GM18526 (cell line): ENCODE measurements around the gene P3R3URF.

Experiments used
- POLR2A ChIP-seq: IDR thresholded peaks from 3 replicates; pipeline ENCODE4 v1.6.1; 2011; ENCODE audit not compliant: insufficient read length; ENCODE audit errors: extremely low read depth

The P3R3URF gene

DNA sequence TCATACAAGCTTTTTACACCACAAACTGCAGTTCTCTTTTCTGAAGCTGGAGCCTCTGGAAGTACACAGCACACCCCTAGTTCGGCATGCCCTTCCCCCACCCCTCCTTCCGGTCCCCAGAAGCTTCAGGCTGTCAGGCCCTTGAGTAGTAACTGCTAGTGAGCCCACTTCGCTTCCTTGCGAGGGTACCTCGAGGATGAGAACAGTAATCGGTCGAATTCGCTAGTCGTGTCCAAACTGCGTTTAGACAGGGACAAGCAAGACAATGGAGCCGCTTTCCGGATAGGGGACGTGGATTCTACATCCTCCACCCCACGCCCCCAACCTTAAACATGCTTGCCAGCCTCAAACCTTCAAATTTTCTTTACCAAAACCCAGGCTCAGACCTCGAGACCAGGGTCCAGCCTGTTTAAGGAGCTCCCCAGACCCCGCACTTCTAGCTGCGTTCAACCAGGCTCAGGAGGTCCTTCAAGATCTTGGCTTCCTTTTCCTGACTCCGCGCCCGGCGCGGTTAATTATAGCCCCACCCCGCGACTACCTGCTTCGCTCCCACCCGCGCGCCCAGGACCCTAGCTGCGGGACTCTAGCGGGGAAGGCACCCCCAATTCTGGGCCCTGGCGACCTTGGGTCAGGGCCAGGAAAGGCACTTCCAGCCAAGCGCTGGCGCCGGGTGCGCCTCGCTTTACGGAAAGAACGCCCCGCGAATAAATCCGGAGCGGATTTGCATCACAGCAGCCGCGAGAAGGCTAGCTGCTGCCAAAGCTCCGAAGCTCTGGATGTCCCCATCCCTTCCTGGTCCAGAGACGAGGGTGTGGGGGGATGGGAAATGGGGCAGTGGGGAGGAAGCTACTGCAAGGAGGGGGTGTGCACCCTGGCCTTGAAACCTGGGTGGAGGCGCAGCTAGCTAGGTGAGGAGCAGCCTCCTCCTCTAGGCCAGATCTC is 9.5 kb downstream of the P3R3URF start:
- peak; percentile 33 for TF ChIP-seq POLR2A

GRCh38 chr1:46160212-46160611 is 16.1 kb downstream of the P3R3URF start:
- TF ChIP-seq POLR2A, result no peak

GRCh38 chr1:46159516-46159915 is 16.8 kb downstream of the P3R3URF start:
- TF ChIP-seq POLR2A, result no peak

DNA sequence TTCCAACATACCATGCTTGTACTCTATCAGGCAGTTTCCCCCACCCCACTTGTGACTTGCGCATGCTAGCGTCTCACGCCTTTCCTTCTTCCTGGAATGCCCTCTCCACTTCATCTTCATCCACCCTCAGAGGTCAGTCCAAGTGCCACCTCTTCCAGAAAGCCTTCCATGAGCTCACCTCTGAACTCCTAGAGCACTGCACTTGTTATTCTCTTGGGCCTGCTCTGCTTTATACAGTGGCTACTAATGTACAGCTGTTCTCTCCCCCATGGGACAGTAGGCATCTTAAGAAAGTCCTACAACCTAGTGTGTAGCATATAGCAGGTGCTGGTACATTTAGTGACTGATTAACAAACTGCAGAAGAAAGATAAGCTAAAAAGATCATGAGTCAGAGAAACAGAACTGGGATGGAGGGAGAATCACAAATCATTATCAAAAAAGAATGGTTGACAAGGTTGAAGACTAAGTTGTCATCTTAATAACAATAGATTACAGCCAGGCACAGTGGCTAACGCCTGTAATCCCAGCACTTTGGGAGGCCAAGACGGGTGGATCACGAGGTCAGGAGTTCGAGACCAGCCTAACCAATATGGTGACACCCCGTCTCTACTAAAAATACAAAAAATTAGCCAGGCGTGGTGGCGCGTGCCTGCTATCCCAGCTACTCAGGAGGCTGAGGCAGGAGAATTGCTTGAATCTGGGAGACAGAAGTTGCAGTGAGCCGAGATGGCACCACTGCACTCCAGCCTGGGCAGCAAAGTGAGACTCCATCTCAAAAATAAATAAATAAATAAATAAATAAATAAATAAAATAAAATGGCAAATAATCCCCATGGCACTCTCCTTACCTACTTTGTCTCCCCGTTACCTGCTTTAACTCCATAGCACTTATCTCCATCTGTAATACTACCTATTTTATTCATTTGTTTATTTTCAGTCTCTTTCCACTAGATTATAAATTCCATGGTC is 17.7 kb downstream of the P3R3URF start:
- no peak for TF ChIP-seq POLR2A

DNA sequence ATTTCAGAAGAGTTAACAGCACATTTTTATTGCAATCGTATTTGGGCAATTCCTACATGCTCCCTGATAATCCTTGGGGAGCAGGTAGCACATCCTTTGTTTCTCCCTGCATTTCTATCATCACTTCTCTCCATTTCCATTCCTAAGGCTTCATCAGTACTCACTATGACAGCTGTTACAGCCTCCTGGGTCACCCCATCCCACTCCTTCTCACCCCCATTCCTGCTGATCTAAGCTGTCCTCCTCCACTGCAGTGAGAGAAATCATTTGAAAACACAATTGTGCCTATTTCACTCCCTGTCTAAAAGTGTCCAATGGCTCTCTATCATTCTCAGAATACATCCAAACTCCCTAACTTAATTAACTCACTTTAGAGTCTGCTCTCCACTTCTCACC is 18.4 kb downstream of the P3R3URF start:
- TF ChIP-seq POLR2A, result no peak

DNA sequence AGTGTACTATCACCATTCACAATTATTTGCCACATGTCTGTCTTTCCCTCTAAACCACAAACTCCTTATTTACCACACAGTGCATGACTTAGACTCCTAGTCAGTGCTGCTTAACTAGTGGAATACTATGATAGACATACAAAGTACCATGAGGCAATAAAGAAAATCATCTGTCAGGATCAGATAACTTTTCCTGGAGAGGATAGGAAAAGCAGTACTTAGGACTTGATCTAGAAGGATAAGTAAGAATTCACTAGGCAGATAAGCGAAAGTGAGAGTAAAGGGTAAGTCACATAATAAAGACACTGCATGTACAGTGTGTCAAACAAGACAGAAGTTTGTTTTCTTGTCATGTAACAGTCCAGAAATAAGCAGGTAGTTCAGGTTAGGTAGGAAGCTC is 22.6 kb downstream of the P3R3URF start:
- no peak for TF ChIP-seq POLR2A

GRCh38 chr1:46153228-46153627 is 23.1 kb downstream of the P3R3URF start:
- TF ChIP-seq POLR2A, result no peak

DNA sequence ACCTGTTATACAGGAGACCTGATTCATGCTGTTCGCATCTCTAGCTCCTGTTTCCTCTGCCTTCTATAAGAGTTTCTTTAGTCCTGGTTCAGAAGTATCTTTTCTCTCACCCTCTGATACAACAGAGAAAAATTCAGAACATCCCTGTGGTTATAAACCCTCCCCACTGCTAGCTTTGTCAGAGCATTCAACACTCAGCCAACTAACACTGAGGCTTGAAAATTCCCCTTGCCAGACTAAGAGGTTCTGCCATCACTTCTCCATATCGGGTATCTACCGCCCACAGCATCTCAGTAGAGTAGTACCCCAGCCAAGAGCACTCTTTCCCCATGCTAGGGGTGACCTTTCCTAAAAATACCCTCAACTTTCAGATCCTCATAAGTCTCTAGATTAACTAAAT is 24.3 kb downstream of the P3R3URF start:
- no peak for TF ChIP-seq POLR2A

GRCh38 chr1:46150085-46150484 is 26.2 kb downstream of the P3R3URF start:
- no peak for TF ChIP-seq POLR2A

GRCh38 chr1:46148318-46148717 is 28.0 kb downstream of the P3R3URF start:
- TF ChIP-seq POLR2A, result no peak

DNA sequence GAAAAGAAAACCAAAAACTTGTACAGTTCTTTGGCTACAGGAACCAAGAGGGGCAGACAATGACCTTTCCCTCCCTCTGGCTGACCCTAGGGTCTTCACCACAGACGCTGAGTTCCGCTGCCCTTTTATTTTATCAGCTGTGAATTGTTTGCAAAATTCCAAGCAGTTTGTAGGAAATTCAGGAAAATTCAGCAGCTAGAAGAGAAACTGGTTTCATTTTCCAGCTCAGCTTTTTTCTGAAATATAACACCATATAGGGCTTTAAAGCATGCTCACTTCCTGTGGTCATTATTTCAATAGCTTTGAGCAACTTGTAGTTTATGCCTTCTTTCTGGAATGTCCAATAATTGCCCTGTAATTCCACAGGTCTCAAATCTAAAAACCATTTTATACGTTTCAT is 38.4 kb downstream of the P3R3URF start:
- TF ChIP-seq POLR2A, result no peak

DNA sequence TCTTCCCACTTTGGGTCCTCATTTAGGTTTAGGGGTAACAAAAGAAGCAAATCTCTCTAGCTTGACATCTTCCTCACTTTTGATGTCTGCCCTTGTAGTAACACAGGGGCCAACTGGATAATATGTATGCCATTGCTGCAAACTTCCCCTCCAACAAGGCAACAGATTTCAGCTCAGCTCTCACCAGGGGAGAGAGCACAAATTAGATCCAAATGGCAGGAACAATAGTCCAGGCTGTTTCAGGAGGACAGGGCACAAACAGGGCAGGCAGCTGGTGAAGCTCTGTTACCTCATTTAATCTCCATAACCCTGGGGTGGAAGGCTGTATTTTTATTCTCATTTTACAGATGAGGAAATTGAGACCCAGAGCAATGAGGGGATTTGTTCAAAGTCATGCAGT is 39.6 kb downstream of the P3R3URF start:
- no peak for TF ChIP-seq POLR2A

GRCh38 chr1:46134660-46135331 is 41.5 kb downstream of the P3R3URF start:
- no peak for TF ChIP-seq POLR2A

GRCh38 chr1:46133781-46134350 is 42.4 kb downstream of the P3R3URF start:
- no peak for TF ChIP-seq POLR2A

GRCh38 chr1:46133181-46133658 is 43.1 kb downstream of the P3R3URF start:
- TF ChIP-seq POLR2A, result peak; percentile 43
